ENCODE results near the gene RPL3. TPM values are rescaled to one million over a fixed set of nuclear protein-coding genes. Genes with fewer than 3 reads are reported as not detected.

The RPL3 gene
- total RNA-seq, 2 experiments from 2014 or later, result 3,952 to 3,974 TPM

GRCh38 chr22:39311592-39312400 lies 7.6 kb downstream of the RPL3 start:
- no peak overlapping the region for H3K27ac ChIP-seq (ENCODE audit: low read depth in 1 of 2, low read length in 2 of 2)
- H3K4me3 ChIP-seq (ENCODE audit: low read length), result no peak overlapping the region
- no peaks in the 10 kb centered on the region for H3K27me3 ChIP-seq (ENCODE audit: control insufficient read depth in 1 of 2, insufficient read depth in 2 of 2, low read length in 2 of 2)
- ChIA-PET CTCF (interaction anchor here (0.6 to 2.3 kb wide), 12 partner anchors 10 to 485 kb away, joined by 3 to 22 read pairs (median 3); partner anchors contain the start of gene PDGFB), POLR2A (interaction anchor here (1.1 to 2.6 kb wide), 4 partner anchors 7 to 159 kb away, joined by 3 to 29 read pairs (median 14); partner anchors contain the start of genes CBX7 and RPL3)
- Mint-ChIP-seq H3K27me3 (no peaks in the 10 kb centered on the region), H3K4me1 (ENCODE audit: low read depth) (peaks cover 21% of the 10 kb centered on the region), H3K36me3 (ENCODE audit: low read depth) (peaks cover 55% of the 10 kb centered on the region), H3K4me3 (no peak overlapping the region), H3K9me3 (no peaks in the 10 kb centered on the region), H3K27ac (no peak overlapping the region)
- peak in 1 of 14 experiments; percentile 46 for DNase-seq
- peaks cover 59% of the 10 kb centered on the region for H3K4me1 ChIP-seq (ENCODE audit: insufficient read depth, low read length)
- no peak for TF ChIP-seq CTCF (IDR thresholded peaks at IDR 0.05)
- ATAC-seq (ENCODE audit: poor library complexity), result no peak
- peaks cover 54% of the 10 kb centered on the region for H3K36me3 ChIP-seq (ENCODE audit: insufficient read depth, low read length)
- intact Hi-C loops (cut with DNase I, micrococcal nuclease), result loop anchor here (1.0 to 10.0 kb wide), 5 partner anchors 97 to 1257 kb away; partner anchors contain the start of gene PICK1 (in 1 of the 2)
- H3K9me3 ChIP-seq (ENCODE audit: control insufficient read depth in 1 of 2, insufficient read depth in 1 of 2, low read length in 2 of 2), result no peaks in the 10 kb centered on the region

GRCh38 chr22:39309881-39310714 lies 9.3 kb downstream of the RPL3 start:
- Mint-ChIP-seq H3K36me3 (ENCODE audit: low read depth) (peaks cover 38% of the 10 kb centered on the region), H3K27me3 (no peaks in the 10 kb centered on the region), H3K4me3 (no peak overlapping the region), H3K27ac (no peak overlapping the region), H3K4me1 (ENCODE audit: low read depth) (peaks cover 13% of the 10 kb centered on the region), H3K9me3 (no peaks in the 10 kb centered on the region)
- no peaks in the 10 kb centered on the region for H3K9me3 ChIP-seq (ENCODE audit: control insufficient read depth in 1 of 2, insufficient read depth in 1 of 2, low read length in 2 of 2)
- H3K4me1 ChIP-seq (ENCODE audit: insufficient read depth, low read length), result peaks cover 45% of the 10 kb centered on the region
- CTCF ChIA-PET, result interaction anchor here (0.9 to 2.3 kb wide), 6 partner anchors 8 to 440 kb away, joined by 3 to 22 read pairs (median 6); no protein-coding TSS in a partner anchor
- H3K36me3 ChIP-seq (ENCODE audit: insufficient read depth, low read length), result peaks cover 37% of the 10 kb centered on the region
- no peak overlapping the region for H3K27ac ChIP-seq (ENCODE audit: low read depth in 1 of 2, low read length in 2 of 2)
- DNase-seq (peak in 1 of 14 experiments; percentile 54), ATAC-seq (ENCODE audit: poor library complexity) (no peak)
- no peaks in the 10 kb centered on the region for H3K27me3 ChIP-seq (ENCODE audit: control insufficient read depth in 1 of 2, insufficient read depth in 2 of 2, low read length in 2 of 2)
- no peak overlapping the region for H3K4me3 ChIP-seq (ENCODE audit: low read length)
- no peak for TF ChIP-seq CTCF (IDR thresholded peaks at IDR 0.05)
- POLR2A ChIA-PET, result interaction anchor here (0.9 to 2.6 kb wide), 6 partner anchors 9 to 157 kb away, joined by 3 to 29 read pairs (median 6); partner anchors contain the start of genes CBX7 and RPL3
- intact Hi-C loops (cut with DNase I, micrococcal nuclease), result loop anchor here (2.0 to 10.0 kb wide), 4 partner anchors 93 to 1255 kb away; partner anchors contain the start of gene PICK1 (in 1 of the 2)

GRCh38 chr22:39309364-39309861 lies 10.0 kb downstream of the RPL3 start:
- Mint-ChIP-seq H3K27ac (no peak overlapping the region), H3K27me3 (no peaks in the 10 kb centered on the region), H3K9me3 (no peaks in the 10 kb centered on the region), H3K4me3 (no peak overlapping the region), H3K36me3 (ENCODE audit: low read depth) (peaks cover 32% of the 10 kb centered on the region), H3K4me1 (ENCODE audit: low read depth) (peaks cover 11% of the 10 kb centered on the region)
- ATAC-seq (ENCODE audit: poor library complexity) (no peak), DNase-seq (peak in 1 of 14 experiments; percentile 37)
- no peak overlapping the region for H3K4me3 ChIP-seq (ENCODE audit: low read length)
- ChIA-PET CTCF (no interaction called here), POLR2A (interaction anchor here (0.6 to 1.9 kb wide), 4 partner anchors 10 to 466 kb away, joined by 3 to 21 read pairs (median 5); partner anchors contain the start of genes APOBEC3D and RPL3)
- peaks cover 38% of the 10 kb centered on the region for H3K4me1 ChIP-seq (ENCODE audit: insufficient read depth, low read length)
- TF ChIP-seq CTCF (IDR thresholded peaks at IDR 0.05), result no peak
- peaks cover 30% of the 10 kb centered on the region for H3K36me3 ChIP-seq (ENCODE audit: insufficient read depth, low read length)
- no peaks in the 10 kb centered on the region for H3K9me3 ChIP-seq (ENCODE audit: control insufficient read depth in 1 of 2, insufficient read depth in 1 of 2, low read length in 2 of 2)
- H3K27ac ChIP-seq (ENCODE audit: low read depth in 1 of 2, low read length in 2 of 2), result no peak overlapping the region
- intact Hi-C loops (cut with DNase I, micrococcal nuclease), result loop anchor here in 1 of 2 experiments (5.0 kb wide), 1 partner anchor 92 kb away; no protein-coding TSS in a partner anchor
- no peaks in the 10 kb centered on the region for H3K27me3 ChIP-seq (ENCODE audit: control insufficient read depth in 1 of 2, insufficient read depth in 2 of 2, low read length in 2 of 2)

Measured in CD4-positive, alpha-beta T cell (primary cell).